SKM-1 (cell line): ENCODE measurements around the gene SLC38A3.

Experiments
- DNase-seq: peaks from one replicate; lab custom pipeline; 2025; ENCODE audit not compliant: unreplicated experiment; lab: John Stamatoyannopoulos, UW

Gene SLC38A3

DNA sequence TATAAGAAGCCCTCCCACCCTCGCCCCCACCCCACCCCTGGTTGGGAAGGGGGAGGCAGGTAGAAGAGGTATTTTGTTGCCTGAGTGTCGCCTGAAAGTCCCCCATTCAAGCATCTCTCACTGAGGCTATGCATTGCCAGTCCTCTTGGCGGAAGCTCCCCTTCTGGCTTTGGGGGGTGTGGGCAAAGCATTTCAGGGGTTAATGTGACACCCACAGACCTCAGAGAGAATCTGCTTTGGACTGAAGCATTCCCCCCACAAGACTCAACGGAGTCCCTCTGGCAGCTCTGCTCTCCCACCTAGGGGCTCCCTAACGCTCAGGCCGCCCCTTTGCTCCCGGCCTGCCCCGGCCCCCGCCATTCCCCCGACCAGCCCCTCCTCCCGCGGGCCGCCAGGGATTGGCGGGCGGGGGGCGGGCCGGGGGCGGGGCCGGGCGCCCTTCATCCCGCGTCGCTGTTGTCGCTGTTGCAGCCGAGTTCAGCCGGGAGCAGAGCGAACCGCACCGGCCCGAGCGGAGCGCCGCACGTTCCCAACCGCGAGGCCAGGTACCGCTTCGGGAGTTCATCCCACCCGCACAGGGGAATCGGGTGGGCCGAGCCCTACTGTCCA lies at the start of gene SLC38A3:
TSS of gene SLC38A3 (plus strand) at position 468 of the 609 bp plus-strand sequence. CDS start 8,929 bp downstream, outside the sequence.
- no peak for DNase-seq

DNA sequence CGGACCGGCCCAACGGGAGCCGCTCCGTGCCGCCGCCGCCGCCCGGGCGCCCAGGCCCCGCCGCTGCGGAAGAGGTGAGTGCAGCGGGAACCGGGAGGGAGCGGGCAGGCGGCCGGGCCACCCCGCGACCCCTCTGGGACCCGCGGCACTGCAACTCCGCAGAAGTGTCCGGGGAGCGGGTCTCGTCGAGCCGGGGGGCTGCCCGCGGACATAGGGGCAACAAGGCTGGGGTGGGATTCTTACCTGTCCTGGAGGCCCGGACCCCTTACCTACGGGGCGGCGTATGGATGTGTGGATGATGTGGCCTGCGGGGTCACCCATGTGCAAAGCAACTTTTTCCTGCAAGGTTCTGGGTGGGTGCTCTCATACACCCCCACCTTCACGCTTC lies 49.6 kb upstream of the SLC38A3 start:
- DNase-seq: no peak

DNA sequence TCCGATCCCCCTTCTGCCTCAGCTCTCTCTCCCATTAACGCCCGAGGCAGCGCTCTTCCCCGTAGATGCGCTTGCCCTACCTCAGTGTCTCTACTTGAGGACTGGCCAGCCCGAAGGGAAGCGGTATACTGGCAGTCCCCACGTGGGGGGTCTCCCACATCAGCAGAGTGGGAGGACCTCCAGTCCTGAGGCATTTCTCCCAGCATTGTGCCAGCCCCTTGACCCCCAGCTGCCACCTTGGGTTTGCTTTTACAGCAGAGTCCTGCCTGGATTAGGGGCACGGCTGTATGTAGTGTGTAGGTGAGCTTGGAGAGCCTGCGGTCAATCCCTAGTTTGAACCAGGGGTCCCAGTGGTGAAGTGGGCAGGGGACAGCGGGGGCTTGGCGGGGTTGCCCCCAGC lies 49.2 kb upstream of the SLC38A3 start:
- no peak for DNase-seq

DNA sequence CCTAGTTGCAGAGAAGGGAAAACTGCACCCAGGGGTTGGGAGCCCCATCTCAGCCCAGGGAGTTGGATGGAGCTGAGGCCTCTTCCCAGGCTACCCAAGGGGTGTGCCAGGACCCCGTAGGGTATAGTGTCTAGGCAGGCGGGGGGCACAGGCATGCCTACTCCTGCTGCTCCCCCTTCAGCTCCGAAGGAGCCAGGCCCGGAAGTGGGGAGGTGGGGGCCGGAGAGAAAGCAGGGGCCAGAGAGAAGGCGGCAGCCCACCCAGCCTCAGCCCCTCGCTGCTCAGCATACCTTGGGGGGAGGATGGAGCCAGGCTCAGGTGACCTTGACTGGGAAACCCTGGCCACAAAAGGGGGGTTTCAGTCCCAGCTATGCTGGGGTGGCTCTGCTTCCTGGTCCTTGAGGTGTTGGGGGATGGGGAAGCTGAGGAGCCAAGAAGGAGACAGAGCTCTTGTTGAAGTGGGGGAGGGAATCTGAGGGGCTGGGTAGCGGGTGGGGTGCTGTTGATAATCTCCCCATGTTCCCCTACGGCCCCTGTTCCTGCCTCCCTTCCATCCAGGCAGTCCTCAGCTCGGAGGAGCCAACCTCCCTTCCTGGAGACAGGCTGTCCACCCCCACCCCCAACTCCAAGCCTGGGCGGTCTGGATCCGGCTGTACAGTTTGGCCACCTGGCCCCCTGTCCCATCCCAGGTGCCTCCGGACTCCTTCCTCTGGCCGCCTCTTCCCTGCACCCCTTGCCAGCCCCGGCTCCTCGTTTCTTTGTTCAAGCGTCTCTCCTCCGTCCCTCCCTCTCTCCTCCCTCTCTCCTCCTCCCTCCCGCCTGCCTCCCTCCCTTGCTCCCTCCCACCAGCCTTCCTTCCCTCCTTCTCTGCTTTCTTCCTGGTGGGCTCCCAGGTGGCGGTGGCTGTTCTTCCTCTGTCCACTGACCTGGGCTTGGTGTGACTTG lies 48.2 kb upstream of the SLC38A3 start:
- no peak for DNase-seq

DNA sequence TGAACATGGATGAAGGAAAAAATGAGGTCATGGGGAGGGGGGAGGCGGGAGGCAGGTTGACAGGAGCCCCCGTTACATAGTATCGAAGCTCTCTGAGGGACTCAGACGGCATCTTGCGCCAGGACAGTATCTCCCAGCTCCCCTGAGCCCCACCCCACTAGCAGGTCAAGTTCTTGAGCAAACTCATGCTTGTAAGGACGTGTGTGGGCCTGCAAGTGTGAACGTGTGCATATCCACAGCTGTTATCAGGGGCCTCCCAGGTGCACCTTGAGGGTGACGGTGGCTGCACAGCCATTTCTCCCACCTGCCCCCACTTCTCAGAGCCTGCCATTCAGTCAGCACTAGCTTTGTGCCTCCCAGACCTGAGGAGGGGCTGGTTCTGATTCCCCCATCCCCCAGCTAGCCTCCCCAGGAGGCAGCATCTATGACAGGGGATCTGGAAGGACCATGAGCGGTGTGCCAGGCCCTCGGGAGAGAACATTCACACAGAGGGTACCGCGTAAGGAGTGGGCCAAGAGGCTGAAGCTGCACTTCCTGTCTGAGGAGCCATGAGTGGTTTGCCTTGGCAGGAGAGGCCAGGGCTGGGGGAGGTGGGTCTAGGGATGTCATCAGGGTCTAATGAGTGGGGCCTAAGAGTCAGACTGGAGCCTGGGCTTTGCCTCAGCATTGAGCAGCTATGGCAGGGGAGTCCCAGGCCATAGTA lies 47.1 kb upstream of the SLC38A3 start:
- DNase-seq: no peak

DNA sequence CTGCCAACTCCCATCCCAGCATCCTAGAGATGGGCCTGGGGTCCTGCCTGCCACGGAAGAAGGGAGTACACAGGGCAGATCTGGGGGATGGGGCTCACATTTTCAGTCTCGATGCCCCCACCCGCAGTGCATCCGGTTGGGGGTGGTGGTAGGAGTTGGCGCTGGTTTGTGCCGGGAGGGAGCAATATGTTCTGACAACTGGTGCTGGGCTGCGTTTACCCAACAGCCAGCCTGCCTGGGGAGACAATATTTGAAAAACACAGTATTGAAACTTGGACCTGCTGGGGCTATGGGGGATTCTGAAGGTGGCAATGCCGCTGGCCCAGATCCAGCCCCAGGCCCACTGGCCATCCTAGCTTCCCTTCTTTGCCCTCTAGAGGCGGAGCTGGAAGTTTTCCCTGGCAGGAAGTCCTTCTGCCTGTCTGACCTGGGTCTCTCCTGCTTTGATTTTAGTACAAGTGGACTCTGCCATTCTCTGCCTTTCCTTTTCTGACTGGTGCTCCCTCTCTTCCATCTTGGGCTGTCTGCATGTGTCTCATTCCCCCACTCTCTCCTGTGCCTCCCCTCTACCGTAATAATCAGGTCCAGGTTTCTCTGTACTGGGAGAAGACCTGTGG lies 46.4 kb upstream of the SLC38A3 start:
- DNase-seq: no peak

DNA sequence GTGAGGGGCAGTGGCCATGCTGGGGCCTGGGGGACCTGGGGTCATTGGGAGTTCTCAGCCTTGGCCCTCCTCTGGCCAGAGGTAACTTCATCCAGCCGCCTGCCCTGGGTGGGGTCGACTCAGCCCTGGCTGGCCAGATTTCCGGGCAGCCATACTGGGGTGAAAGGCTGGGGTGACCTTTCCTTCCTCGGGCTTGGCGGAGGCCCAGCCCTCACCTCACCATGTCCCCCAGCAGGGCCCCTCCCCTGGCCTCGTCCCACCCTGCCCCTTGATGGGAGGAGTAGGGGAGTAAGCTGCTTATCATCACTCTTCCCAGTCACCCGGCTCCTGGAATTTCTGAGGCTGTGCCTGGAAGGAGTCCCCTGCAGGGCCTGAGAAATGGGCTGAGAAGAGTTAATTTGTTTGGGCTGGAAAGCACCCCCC lies 44.5 kb upstream of the SLC38A3 start:
- DNase-seq: no peak

DNA sequence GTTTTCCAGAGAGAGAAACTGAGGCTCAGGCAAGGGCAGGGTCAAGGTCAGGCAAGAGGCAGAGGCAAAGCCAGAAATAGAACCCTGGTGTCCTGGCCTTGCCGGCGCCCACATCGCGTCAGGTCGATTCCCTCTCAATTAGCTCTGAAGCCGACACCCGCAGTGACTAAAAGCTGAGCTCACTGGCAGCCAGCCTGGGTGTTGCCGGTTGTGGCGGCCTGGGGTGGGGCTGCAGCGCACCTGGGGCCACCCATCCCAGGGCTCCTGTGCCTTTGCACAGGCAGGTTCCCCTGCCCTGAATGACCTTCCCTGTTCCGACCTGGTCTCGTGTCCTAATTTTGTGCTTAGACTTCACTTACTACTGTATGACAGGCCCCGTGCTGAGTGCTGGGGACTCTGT lies 43.8 kb upstream of the SLC38A3 start:
- DNase-seq: no peak

DNA sequence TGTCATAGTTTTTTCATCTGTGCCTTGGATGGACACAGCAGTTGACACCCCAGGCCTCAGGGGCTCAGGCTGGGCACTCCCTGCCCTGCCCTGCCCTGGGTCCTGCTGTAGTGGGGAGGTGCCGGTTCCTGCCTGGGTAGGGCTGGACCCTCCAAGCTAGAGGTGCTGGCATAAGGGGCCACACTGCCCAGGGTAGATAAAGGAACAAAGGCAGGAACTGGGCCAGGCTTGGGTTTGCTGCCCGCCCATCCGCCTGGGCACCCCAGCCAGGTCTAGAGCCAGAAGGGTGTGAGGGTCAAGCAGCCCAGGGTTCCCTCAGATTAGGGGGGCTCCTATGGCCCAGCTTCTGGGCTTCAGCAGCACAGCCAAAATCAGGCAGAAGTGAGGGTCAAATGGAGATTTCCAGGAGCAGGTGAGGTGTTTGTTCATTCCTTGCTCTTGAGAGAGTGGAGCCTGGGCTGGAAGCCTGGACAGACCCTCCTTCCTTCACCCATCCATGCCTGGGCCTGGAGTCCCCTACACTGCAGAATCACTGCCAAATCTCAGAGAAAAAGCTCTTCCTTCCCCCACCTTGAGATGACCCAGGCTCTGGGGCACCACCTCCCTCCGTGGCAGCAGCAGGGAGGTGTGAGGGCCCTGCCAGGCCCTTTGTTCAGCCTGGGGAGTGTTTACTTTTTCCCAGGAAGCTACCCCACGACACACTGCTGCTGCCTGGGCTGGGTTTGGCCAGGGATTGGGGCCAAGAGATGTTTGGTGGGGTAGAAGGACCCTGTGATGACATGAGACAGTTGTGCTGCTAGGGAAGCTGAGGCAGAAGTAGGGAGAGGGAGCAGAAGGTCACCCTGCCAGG lies 42.8 kb upstream of the SLC38A3 start:
- DNase-seq: no peak

DNA sequence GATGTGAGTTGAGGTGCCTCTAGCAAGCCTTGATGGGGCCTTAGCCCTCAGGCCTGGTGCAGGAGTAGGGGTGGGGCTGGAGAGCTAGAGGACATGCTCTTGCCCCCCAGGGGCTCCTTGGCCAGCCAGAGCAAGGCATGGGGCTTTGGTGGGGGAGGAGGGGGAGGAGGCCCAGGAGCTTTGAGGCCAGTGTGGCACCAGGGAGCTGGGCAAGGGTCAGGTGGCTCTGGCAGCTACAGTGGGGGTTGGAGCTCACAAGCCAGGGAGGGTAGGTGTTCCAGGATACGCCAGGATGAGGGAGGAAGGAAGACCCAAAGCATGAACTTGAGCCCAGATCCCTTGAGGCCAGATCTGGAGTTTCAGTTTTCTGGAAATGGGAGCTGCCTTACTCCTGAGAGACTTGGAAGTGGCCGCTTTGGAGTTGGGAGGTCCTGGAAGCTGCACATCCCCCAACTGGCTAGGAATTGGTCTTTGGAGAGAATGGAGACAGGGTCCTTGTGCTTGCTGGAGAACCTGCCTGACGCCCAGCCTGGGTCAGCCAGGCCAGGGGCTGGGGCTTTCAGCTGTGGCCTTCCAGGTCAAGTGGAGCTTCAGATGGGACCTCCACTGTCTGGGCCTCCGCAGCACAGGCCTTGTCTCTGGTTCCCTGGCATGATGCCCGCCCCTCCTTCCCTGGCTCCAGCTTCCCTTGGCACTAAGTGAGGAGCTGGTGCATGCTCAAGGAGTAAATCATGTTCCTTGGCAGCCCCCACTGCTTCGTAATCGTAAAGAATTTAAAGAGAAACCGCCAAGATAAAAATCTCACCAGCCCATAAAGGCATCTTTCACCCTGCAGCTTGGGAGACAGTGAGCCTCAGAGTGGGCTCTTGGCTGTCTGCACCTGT lies 41.3 kb upstream of the SLC38A3 start:
- no peak for DNase-seq

DNA sequence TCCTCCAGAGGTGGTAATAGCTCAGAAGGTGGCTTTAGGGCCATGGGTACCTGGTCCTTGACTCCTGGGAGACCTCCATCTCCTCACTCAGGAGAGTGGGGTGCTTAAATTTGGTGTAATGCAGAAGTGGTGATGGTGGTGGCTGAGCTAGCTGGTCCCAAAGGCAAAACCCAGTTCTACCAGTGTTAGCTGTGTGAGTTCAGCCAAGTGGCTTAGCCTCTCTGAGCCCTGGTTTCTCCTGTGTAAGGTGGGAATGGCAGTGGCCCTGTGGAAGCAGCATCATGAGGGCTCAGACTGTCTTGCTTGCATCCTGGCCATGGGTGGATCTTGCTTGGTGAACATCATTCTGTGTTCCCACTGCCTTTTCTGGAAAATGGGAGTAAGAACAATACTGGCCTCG lies 40.6 kb upstream of the SLC38A3 start:
- no peak for DNase-seq

DNA sequence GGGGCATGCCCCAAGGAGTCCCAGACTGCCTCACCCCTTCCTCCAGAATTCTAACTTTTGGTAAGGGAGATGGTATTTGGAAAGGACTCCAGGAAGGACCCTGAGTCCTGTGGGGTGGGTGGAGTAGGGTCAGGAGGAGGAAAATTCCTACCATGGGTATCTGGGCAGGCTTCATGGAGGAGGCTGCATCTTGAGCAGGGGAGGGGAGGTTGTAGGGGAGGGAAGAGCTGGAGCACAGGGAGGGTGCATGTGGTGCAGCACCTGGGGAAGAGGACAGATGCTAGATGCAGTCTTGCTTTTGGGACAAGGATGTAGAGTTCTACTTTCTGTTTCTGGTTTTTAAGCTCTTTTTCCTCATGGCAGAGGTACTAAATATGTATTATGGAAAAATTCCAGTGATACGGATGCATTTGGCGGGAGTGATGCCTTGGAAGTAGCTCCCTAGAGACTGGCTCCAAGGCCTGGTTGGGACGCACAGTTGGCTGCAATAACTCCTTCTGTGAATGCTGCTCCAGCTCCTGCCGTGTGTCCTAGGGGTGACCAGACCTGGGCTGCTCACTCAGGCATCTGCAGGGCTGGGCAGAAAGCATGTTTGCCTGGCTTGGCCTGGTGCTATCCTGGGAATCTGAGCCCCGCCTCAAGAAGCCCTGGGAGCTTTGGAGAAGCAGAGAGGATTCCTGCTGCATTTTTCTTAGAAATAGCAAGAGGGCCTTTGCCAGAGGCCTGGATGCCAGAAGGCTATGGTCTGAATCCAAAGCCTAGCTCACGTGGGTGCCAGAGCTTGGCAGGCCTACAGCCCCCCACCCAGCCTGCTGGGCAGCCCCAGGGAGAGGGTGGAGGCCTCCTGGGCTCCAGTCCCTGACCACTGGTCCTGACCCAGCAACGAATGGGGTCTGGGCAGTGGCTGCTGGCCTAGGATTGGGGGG lies 39.8 kb upstream of the SLC38A3 start:
- DNase-seq: no peak

DNA sequence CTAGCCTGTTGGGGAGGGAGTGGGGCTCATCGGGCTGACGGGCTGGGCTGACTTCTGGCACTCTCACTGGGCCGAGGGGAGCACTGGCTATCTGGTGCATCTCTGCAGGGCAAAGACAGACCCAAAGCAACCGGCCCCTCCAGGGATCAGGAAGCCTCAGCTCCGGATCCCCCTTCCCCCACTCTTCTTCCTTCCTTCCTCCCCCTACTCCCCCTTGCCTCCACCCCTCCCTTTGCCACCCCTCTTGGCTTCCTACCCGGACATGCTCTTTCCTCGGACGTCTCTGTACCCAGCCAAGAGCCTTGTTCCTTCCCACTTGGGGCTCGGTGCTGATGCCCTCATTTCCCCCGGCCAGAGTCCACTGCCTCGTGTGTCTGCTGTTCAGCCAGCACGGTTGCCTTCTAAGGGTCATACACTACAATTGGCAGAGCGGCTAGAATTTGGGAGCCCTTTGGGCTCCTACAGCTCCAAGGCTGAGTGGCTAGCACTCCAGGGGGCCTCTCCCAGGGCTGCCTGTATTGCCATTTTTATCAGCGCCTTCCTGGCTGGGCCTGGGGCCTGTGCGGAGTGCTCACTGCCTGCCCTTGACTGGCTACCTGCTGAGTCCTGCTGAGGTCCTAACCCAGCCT lies 39.0 kb upstream of the SLC38A3 start:
- DNase-seq: no peak

DNA sequence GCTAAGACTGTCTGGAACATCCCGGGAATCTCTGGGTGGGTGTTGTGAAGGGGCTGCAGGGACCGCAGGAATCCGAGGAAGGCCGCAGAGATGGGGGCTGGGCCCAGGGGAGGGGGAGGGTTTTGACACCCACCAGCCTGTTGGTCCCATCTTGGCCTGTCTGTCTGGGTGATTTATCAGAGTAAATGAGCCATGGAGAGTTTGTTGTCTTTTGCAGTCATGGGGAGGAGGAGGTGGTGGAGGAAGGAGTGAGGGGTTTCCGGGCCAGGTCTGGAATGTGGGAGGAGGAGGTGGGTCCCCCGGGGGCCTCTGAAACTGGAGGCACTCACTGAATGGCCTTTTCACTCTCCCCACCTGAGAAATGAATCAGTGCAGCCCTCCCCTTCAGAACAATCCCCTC lies 38.5 kb upstream of the SLC38A3 start:
- no peak for DNase-seq

DNA sequence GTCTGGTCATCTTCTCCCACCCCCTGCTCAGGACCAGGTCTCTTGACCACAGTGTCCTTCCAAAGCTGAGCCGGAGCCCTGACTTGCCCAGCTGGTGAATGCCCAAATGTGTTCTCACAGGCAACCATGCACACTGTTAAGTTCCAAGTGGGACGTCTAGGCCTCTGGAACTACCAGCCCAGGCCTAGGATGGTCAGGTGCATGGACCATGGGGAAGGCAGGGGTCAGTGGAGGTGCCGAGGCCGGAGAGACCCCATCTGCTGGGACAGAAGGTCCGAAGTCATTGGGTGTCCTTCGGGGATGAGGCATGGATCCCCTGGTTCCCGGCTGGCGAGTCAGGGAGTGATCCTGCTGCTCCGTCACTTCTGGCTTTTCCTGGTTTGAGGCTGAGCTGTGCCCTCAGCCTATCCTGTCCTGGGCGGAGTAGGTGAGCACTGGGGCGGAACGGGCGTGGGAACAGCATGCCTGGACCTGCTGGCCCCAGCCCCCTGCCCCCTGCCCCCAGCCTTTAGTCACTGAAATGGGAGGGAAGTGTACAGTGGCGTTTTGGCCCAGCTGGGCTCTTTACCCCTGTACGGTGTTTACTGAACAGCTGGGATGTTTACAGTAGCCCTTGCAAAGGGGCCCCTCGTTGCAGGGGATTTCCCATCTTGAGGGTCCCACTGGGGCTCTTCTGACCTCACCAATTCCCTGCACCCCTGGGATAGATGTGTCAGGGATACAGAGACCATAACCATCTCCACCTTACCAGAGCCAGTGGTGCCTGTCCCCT lies 37.8 kb upstream of the SLC38A3 start:
- no peak for DNase-seq

DNA sequence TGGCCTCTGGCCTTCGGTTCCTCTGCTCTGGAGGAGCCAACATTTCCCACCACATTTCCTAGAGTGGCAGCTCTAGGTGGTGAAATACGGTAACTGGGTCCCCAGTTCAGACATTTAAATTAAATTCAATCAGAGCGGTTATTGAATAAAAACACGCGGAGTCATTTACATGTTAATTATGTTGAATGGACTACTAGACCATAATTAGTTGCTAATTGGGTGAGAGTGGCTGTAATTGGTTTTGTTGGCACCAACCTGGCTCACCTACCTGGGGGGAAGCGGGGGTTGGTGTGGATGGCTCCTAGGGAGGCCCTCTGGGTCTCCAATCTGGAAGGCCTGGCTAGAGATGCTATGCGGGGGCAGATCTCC lies 37.2 kb upstream of the SLC38A3 start:
- no peak for DNase-seq

DNA sequence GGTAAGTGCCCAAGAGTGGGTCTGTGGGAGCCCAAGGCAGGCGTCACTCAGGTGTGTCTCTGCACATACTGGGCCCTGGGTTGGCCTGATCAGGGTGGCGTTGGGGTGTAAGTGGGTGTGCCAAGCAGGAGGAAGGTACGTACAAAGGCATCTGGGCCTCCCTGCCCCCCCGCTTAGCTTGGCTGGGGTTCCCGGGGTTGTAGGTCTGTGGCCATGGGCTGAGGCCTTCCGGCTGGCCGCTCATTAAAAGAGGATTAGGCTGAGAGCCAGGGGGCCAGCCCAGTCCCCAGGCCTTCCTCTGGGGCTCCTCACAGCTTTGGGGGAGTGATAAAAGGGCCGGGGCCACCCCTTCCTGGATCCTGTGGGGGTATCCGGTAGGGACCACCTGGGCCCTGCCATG lies 36.7 kb upstream of the SLC38A3 start:
- DNase-seq: no peak
